Measurements from ENCODE around the gene CHN2. TPM values are rescaled to one million over a fixed set of nuclear protein-coding genes. Genes with fewer than 3 reads are reported as not detected.
"Not testable (repeated sequence)": the region's sequence is repeated elsewhere in the genome, so short reads cannot be mapped to it uniquely, and the experiment has no call there.

Gene CHN2
- total RNA-seq, 1 experiment from 2014 or later = 7.7 TPM

GRCh38 chr7:29207162-29207801, 12.7 kb downstream of the CHN2 start:
- H3K4me2 ChIP-seq (ENCODE audit: low read length) = peak overlapping the region; percentile 62
- H2AFZ ChIP-seq (ENCODE audit: low read length) = 0 out of 2 replicates have a peak overlapping the region, but pooled peaks have one; percentile 3
- no peaks in the 10 kb centered on the region for H4K20me1 ChIP-seq (ENCODE audit: low read length)
- ATAC-seq (peak; percentile 99), DNase-seq (peak; percentile 49)
- no peaks in the 10 kb centered on the region for H3K9me3 ChIP-seq (ENCODE audit: low read length)
- POLR2A ChIA-PET (ENCODE audit: unreplicated experiment) = no interaction called here
- no TSS peak for BruUV-seq (replicated peaks)
- no peaks in the 10 kb centered on the region for H3K9me2 ChIP-seq (replicated peaks; ENCODE audit: low read length)
- no peaks in the 10 kb centered on the region for H3K36me3 ChIP-seq (ENCODE audit: low read depth, low read length)
- no peaks in the 10 kb centered on the region for H3K79me2 ChIP-seq (ENCODE audit: low read length)
- H3K4me3 ChIP-seq (ENCODE audit: low read length) = no peak overlapping the region
- no peaks in the 10 kb centered on the region for H3F3A ChIP-seq (ENCODE audit: low read length, unreplicated experiment)
- no peaks in the 10 kb centered on the region for H3K27me3 ChIP-seq (ENCODE audit: low read length)
- no peak overlapping the region for H3K9ac ChIP-seq (ENCODE audit: low read length)
- CTCF ChIA-PET = interaction anchor here (1.3 kb wide), 1 partner anchor 17 kb away, joined by 7 read pairs; no protein-coding TSS in a partner anchor
- H3K4me1 ChIP-seq (ENCODE audit: insufficient read depth, low read length) = peaks cover 15% of the 10 kb centered on the region
- TF ChIP-seq EZH2phosphoT487 (IDR thresholded peaks at IDR 0.05; ENCODE audit: borderline replicate concordance, low read length) (no peak), CTCF (conservative IDR thresholded peaks at IDR 0.05; ENCODE audit: low read depth, low read length) (no peak), EZH2 (IDR thresholded peaks at IDR 0.05; ENCODE audit: low read length, unreplicated experiment) (no peak)
- H3K27ac ChIP-seq (ENCODE audit: low read length) = peak overlapping the region; percentile 23; the same call in 1 of the 2 replicates
- intact Hi-C loops (cut with micrococcal nuclease) = no loop called here

GRCh38 chr7:29208410-29209250, 14.1 kb downstream of the CHN2 start:
- no peak for ATAC-seq
- TF ChIP-seq CTCF (conservative IDR thresholded peaks at IDR 0.05; ENCODE audit: low read depth, low read length) (no peak), EZH2 (IDR thresholded peaks at IDR 0.05; ENCODE audit: low read length, unreplicated experiment) (no peak), EZH2phosphoT487 (IDR thresholded peaks at IDR 0.05; ENCODE audit: borderline replicate concordance, low read length) (no peak)
- Histone ChIP-seq H3K4me1 (ENCODE audit: insufficient read depth, low read length) (peaks cover 15% of the 10 kb centered on the region), H2AFZ (ENCODE audit: low read length) (no peak overlapping the region), H3K27ac (ENCODE audit: low read length) (no peak overlapping the region), H3K27me3 (ENCODE audit: low read length) (no peaks in the 10 kb centered on the region), H3K4me2 (ENCODE audit: low read length) (no peak overlapping the region), H4K20me1 (ENCODE audit: low read length) (no peaks in the 10 kb centered on the region), H3K79me2 (ENCODE audit: low read length) (no peaks in the 10 kb centered on the region), H3K9me2 (replicated peaks; ENCODE audit: low read length) (no peaks in the 10 kb centered on the region), H3F3A (ENCODE audit: low read length, unreplicated experiment) (no peaks in the 10 kb centered on the region), H3K36me3 (ENCODE audit: low read depth, low read length) (no peaks in the 10 kb centered on the region), H3K4me3 (ENCODE audit: low read length) (no peak overlapping the region), H3K9ac (ENCODE audit: low read length) (no peak overlapping the region), H3K9me3 (ENCODE audit: low read length) (no peaks in the 10 kb centered on the region)
- no TSS peak for BruUV-seq (replicated peaks)
- intact Hi-C loops (cut with micrococcal nuclease) = no loop called here
- ChIA-PET POLR2A (ENCODE audit: unreplicated experiment) (no interaction called here), CTCF (no interaction called here)
- no peak for DNase-seq

- TF ChIP-seq CTCF (conservative IDR thresholded peaks at IDR 0.05; ENCODE audit: low read depth, low read length) (no peak), EZH2 (IDR thresholded peaks at IDR 0.05; ENCODE audit: low read length, unreplicated experiment) (no peak), EZH2phosphoT487 (IDR thresholded peaks at IDR 0.05; ENCODE audit: borderline replicate concordance, low read length) (no peak)
- Histone ChIP-seq H3K9me3 (ENCODE audit: low read length) (no peaks in the 10 kb centered on the region), H3K27ac (ENCODE audit: low read length) (no peak overlapping the region), H3K9me2 (replicated peaks; ENCODE audit: low read length) (no peaks in the 10 kb centered on the region), H3K4me1 (ENCODE audit: insufficient read depth, low read length) (peaks cover 15% of the 10 kb centered on the region), H3K4me3 (ENCODE audit: low read length) (no peak overlapping the region), H3K36me3 (ENCODE audit: low read depth, low read length) (no peaks in the 10 kb centered on the region), H3K4me2 (ENCODE audit: low read length) (no peak overlapping the region), H3K79me2 (ENCODE audit: low read length) (no peaks in the 10 kb centered on the region), H2AFZ (ENCODE audit: low read length) (no peak overlapping the region), H4K20me1 (ENCODE audit: low read length) (no peaks in the 10 kb centered on the region), H3K27me3 (ENCODE audit: low read length) (no peaks in the 10 kb centered on the region), H3F3A (ENCODE audit: low read length, unreplicated experiment) (no peaks in the 10 kb centered on the region), H3K9ac (ENCODE audit: low read length) (no peak overlapping the region)
- BruUV-seq (replicated peaks) = no TSS peak
- intact Hi-C loops (cut with micrococcal nuclease) = no loop called here
- ChIA-PET POLR2A (ENCODE audit: unreplicated experiment) (no interaction called here), CTCF (no interaction called here)
- ATAC-seq (no peak), DNase-seq (no peak)
Observed at GRCh38 chr7:29209745-29210144, 15.2 kb downstream of the CHN2 start.

GRCh38 chr7:29212736-29213135, 18.2 kb downstream of the CHN2 start:
- intact Hi-C loops (cut with micrococcal nuclease); H3K9me2 ChIP-seq (replicated peaks; ENCODE audit: low read length): not testable (repeated sequence)

More at GRCh38 chr7:29212736-29213135, 18.2 kb downstream of the CHN2 start:
- H3K9me3 ChIP-seq (ENCODE audit: low read length); H3K79me2 ChIP-seq (ENCODE audit: low read length); H4K20me1 ChIP-seq (ENCODE audit: low read length); H3K4me3 ChIP-seq (ENCODE audit: low read length); H2AFZ ChIP-seq (ENCODE audit: low read length); DNase-seq; H3F3A ChIP-seq (ENCODE audit: low read length, unreplicated experiment); ATAC-seq; H3K4me2 ChIP-seq (ENCODE audit: low read length); BruUV-seq (replicated peaks); H3K9ac ChIP-seq (ENCODE audit: low read length); CTCF ChIA-PET; POLR2A ChIA-PET (ENCODE audit: unreplicated experiment); H3K36me3 ChIP-seq (ENCODE audit: low read depth, low read length); H3K27ac ChIP-seq (ENCODE audit: low read length); H3K27me3 ChIP-seq (ENCODE audit: low read length); H3K4me1 ChIP-seq (ENCODE audit: insufficient read depth, low read length): not testable (repeated sequence)
